Skin of body (tissue), 2 donors: Measurements from ENCODE around the gene LNPK. TPM values are rescaled to one million over a fixed set of nuclear protein-coding genes. Genes with fewer than 3 reads are reported as not detected.
A peak's percentile ranks its signal among the peaks of the same experiment; 100 is the strongest.
"Not testable (repeated sequence)": the region's sequence is repeated elsewhere in the genome, so short reads cannot be mapped to it uniquely, and the experiment has no call there.

Experiments
- DNase-seq: peaks from one replicate; lab custom pipeline; 2025; lab: John Stamatoyannopoulos, UW
- total RNA-seq: library from RNA; depleted of rRNA; stranded (reverse); fragments of >200 nt; gene quantifications from one replicate; pipeline ENCODE4 v1.2.3, GENCODE V29; 2014

Gene LNPK
- total RNA-seq, 1 donor from 2014 or later = 27.2 TPM

- DNase-seq = no peak
Observed at GRCh38 chr2:175973373-175973772, 28.7 kb downstream of the LNPK start.

GRCh38 chr2:175966839-175967238, 35.2 kb downstream of the LNPK start:
- DNase-seq = no peak

DNA sequence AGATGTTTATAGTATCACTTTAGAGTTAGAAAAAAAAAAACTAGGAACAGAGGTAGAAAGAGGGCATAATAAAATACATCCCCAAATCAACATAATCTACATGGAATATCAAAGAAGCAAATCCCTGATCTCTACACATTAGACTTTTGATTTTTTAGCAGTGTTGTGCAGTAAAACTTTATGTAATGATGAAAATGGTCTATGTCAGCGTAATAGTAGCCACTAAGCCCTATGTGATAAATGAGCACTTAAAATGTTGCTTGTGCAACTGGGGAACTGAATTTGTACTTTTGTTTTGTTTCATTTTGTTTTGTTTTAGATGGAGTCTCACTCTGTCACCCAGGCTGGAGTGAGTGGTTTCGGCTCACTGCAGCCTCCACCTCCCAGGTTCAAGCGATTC, 36.3 kb downstream of the LNPK start:
- no peak for DNase-seq

GRCh38 chr2:175964195-175964594, 37.9 kb downstream of the LNPK start:
- no peak for DNase-seq

DNA sequence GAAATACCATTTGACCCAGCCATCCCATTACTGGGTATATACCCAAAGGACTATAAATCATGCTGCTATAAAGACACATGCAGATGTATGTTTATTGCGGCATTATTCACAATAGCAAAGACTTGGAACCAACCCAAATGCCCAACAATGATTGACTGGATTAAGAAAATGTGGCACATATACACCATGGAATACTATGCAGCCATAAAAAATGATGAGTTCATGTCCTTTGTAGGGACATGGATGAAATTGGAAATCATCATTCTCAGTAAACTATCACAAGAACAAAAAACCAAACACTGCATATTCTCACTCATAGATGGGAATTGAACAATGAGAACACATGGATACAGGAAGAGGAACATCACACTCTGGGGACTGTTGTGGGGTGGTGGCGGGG, 38.9 kb downstream of the LNPK start:
- not testable (repeated sequence) for DNase-seq

- DNase-seq = no peak
Observed at GRCh38 chr2:175957845-175958244, 44.2 kb downstream of the LNPK start.

GRCh38 chr2:175955136-175955535, 46.9 kb downstream of the LNPK start:
- no peak for DNase-seq

DNA sequence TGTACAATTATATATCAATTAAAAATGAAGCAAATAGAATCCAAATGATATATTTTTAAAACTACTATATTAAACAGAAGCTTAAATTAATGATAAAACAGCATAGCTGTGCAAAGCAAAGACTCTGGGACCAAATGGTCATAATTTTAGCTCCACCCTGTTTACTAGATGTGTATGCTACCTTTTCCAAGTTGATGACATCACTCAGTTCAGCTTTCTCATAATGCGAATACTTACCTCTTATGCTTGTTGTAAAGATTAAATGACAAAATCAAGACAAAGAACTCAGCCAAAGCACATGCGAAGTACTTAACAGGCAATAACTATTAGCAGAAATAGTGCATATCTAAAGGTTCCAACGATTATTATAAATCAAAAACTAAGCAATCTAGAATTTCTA, 51.6 kb downstream of the LNPK start:
- DNase-seq = no peak

- DNase-seq = no peak
Observed at GRCh38 chr2:175948191-175948590, 53.9 kb downstream of the LNPK start.

GRCh38 chr2:175947073-175947472, 55.0 kb downstream of the LNPK start:
- DNase-seq = no peak

GRCh38 chr2:175941699-175942098, 60.4 kb downstream of the LNPK start:
- no peak for DNase-seq

- no peak for DNase-seq
Observed at GRCh38 chr2:175937216-175937615, 64.9 kb downstream of the LNPK start.

DNA sequence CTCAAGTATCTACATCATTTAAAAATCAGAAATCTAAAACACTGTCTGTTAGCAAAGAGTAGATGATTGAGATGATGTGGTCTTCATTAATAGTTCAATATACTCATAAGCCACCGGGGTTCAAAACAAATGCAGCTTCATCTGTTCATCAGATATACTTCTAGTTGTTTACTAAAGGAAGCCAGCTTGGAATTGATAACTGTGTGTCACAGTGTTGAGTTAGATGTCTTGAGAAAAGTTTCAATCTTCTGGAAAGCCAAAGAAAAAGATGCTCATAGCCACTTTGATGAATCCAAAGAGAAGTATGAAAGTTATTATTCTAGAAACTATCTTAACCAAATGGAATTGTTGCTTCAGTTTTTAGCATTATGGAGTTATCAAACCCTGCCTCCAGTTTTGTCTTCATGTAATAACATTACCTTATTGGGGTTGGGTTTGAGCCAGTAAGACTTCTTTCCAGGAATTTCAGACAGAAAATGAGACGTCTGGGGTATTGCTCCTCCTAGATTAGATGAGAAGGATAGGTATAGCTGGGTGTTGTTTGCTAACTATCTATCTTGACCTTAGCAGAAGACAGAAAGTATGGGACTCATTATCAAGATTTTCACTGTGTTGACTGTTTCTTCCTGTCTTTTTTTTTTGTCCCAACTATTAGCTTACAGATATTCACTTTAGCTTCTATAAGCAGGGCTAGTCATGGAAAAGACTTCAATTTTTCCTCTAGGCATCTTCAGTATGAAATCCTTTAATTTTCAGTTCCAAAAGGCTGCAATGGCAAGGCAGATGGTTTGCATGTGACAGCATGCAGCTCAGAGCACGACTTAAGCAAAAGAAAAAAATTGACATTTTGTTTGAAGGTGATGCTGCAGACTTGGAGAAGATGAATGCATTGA, 66.5 kb downstream of the LNPK start:
- DNase-seq = no peak

DNA sequence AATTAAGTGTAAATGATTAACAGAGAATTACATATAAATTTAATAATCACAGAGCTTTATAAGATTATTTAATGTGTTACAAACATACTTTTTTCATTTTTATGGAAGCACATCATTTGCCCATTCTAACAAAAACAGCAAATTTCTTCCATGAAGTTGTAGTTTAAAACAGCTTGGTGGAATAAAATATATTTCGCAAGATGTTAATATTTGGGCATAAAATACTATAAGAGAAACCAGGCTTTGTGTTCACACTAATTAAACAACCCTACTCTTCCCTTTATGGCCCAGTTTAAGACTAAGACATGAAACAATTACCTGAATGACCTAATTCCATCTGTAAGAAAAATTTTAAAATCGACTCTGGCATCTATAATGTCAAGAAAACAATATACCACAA, 69.4 kb downstream of the LNPK start:
- no peak for DNase-seq

DNA sequence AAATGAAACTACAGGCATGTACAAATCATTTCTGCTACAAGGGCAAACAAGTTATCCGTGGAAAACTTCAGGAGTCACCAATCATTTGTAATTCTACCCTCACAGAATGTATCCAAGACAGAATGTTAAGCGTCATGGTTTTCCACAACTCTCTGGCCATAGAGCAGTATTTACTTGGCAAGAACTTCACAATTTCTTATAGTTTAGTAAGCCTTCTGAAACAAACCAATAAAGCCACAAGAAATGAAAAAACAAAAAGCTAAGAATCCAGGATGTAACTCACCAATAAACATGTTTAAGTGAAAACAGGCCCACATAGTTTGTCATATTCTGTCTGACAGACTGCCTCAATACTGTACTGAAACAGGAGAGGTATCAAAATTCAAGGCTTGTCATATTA, 70.3 kb downstream of the LNPK start:
- DNase-seq = peak; percentile 75

GRCh38 chr2:175930504-175930903, 71.6 kb downstream of the LNPK start:
- no peak for DNase-seq

- no peak for DNase-seq
Observed at GRCh38 chr2:175929850-175930249, 72.2 kb downstream of the LNPK start.

- DNase-seq = no peak
Observed at GRCh38 chr2:175926272-175926671, 75.8 kb downstream of the LNPK start.

GRCh38 chr2:175922160-175922559, 79.9 kb downstream of the LNPK start:
- no peak for DNase-seq

DNA sequence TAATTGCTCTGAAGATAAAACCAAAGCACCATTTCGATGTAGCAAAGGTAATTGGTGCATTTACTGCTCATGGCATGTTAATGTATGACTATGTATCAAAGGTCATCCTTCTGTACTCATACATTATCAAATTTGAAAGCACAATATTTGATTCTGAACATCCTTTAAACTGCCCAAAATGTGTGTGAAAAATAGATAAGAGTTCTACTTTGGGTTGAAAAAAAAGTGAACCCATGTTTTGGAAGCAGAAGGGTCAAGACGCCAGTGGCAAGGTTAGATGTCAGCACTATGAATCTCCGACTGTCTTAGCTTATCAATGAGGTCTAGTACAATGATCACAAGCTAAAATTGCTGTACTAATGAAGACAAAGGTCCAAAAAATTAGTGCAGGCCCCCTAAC, 83.1 kb downstream of the LNPK start:
- no peak for DNase-seq

DNA sequence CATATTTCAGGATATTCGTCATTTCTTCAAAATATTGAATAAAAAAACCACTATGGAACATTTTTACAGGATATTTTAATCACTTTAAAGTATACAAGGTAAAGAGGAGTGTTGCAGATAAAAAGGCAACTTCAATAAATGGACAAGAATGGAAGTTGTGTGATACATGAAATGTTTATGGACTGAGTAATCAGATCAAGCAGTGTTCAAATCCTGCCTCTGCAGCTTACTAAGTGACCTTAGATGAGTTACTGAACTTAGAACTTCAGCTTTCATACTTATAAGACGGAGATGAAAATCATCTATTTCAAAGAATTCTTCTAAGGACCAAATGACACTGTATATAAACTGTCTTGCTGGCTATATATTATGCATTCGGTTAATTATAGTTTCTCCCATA, 87.2 kb downstream of the LNPK start:
- no peak for DNase-seq

DNA sequence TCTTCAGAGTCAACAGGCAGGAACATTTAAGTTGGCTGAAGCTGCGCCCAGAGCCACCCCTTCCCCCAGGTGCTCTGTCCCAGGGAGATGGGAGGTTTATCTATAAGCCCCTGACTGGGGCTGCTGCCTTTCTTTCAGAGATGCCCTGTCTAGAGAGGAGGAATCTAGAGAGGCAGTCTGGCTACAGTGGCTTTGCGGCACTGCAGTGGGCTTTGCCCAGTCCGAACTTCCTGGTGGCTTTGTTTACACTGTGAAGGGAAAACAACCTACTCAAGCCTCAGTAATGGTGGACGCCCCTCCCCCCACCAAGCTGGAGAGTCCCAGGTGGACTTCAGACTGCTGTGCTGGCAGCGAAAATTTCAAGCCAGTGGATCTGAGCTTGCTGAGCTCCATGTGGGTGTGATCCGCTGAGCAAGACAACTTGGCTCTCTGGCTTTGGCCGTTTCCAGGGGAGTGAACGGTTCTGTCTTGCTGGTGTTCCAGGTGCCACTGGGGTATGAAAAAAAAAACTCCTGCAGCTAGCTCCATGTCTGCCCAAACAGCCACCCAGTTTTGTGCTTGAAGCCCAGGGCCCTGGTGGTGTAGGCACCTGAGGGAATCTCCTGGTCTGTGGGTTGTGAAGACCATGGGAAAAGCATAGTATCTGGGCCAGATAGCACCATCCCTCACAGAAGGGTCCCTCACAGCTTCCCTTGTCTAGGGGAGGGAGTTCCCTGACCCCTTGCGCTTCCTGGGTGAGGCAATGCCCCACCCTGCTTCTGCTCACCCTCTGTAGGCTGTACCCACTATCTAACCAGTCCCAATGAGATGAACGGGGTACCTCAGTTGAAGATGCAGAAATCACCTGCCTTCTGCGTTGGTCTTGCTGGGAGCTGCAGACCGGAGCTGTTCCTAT, 88.0 kb downstream of the LNPK start:
- DNase-seq = not testable (repeated sequence)
